VCaP (cell line): Measurements from ENCODE around the gene ARHGAP31.
"Not testable (repeated sequence)": the region's sequence is repeated elsewhere in the genome, so short reads cannot be mapped to it uniquely, and the experiment has no call there.

Source experiments
- H3K27ac ChIP-seq: fragments of 450-650 bp; 2 replicates; pipeline ENCODE4 v1.5.1; 2017
- TF ChIP-seq, protein P1 (sequence below): fragments of 450-650 bp; conservative IDR thresholded peaks from 2 replicates; pipeline ENCODE4 v1.5.1; 2017; ENCODE audit warnings: mild to moderate bottlenecking, moderate library complexity

The ARHGAP31 gene

DNA sequence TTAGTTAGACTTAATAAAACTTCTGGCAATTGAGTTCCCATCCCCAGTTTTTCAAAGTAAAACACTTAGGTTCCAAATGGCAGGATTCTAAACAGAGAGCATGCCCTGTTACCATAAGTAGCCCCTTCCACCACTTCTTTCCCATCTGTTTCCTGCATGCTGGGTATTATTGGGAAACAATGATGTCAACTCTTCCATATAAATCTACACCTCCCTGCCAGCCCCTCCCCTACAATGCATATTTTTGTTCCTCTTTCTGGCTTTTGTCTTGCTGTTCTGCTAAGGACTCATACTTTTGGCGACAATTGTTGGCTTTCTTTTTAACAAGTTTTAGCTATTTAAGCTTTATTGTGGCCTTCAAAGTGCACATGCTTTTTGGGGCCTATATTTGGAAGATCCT, 11.1 kb downstream of the ARHGAP31 start:
- TF ChIP-seq, protein P1, sequence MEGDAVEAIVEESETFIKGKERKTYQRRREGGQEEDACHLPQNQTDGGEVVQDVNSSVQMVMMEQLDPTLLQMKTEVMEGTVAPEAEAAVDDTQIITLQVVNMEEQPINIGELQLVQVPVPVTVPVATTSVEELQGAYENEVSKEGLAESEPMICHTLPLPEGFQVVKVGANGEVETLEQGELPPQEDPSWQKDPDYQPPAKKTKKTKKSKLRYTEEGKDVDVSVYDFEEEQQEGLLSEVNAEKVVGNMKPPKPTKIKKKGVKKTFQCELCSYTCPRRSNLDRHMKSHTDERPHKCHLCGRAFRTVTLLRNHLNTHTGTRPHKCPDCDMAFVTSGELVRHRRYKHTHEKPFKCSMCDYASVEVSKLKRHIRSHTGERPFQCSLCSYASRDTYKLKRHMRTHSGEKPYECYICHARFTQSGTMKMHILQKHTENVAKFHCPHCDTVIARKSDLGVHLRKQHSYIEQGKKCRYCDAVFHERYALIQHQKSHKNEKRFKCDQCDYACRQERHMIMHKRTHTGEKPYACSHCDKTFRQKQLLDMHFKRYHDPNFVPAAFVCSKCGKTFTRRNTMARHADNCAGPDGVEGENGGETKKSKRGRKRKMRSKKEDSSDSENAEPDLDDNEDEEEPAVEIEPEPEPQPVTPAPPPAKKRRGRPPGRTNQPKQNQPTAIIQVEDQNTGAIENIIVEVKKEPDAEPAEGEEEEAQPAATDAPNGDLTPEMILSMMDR, result no peak
- no peak overlapping the region for H3K27ac ChIP-seq

- not testable (repeated sequence) for H3K27ac ChIP-seq
Measured at GRCh38 chr3:119306378-119306777, 12.2 kb downstream of the ARHGAP31 start.

- TF ChIP-seq, protein P1, result no peak
- no peak overlapping the region for H3K27ac ChIP-seq
Measured at GRCh38 chr3:119308355-119308754, 14.2 kb downstream of the ARHGAP31 start.

GRCh38 chr3:119309591-119309990, 15.4 kb downstream of the ARHGAP31 start:
- no peak overlapping the region for H3K27ac ChIP-seq
- TF ChIP-seq, protein P1, result no peak

GRCh38 chr3:119310071-119310470, 15.9 kb downstream of the ARHGAP31 start:
- no peak overlapping the region for H3K27ac ChIP-seq
- TF ChIP-seq, protein P1, result no peak

GRCh38 chr3:119311081-119311925, 17.1 kb downstream of the ARHGAP31 start:
- no peak overlapping the region for H3K27ac ChIP-seq
- TF ChIP-seq, protein P1, result no peak

- TF ChIP-seq, protein P1, result no peak
- H3K27ac ChIP-seq, result no peak overlapping the region
Measured at GRCh38 chr3:119313461-119313860, 19.3 kb downstream of the ARHGAP31 start.

DNA sequence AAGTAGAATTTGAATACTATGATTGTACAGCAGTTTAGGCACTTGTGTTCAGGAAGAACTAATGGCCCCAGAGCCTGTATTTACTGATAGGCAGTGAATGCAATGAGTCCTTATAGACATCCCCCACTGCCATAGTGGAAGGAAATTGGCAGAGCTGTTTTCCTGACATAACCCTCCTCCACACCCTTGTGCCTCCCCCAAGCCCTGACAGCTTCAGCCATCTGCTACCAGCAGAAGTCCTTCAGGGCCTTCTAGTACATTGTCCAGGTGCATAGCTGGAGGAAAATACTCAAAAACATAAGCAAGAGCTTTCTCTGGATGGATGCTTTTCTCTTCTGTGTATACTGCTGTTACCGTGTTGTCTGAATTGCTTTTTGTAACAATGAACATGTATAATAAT, 20.6 kb downstream of the ARHGAP31 start:
- no peak overlapping the region for H3K27ac ChIP-seq
- TF ChIP-seq, protein P1, result no peak
